Left lung (tissue), 10 donors: ENCODE data around the gene NRGN. TPM values are rescaled to one million over a fixed set of nuclear protein-coding genes. Genes with fewer than 3 reads are reported as not detected.

Experiments used
- ATAC-seq: fragments of 200-7000 bp; cut with Tn5 transposase; one replicate; pipeline ENCODE4 v1.9.1; 2020; ENCODE audit warnings: moderate library complexity
- DNase-seq, 4 donors: peaks; one replicate each; pipeline ENCODE4 v3.0.0-alpha.2; 2013 to 2020
- H3K27ac ChIP-seq, 2 donors: fragments of 200-600 bp; sonication (generic) in 1 of 2; one replicate each; pipeline versions ENCODE4 v1.5.0 to v1.8.0; 2020 to 2021
- H3K27me3 ChIP-seq, 2 donors: fragments of 200-600 bp; sonication (generic) in 1 of 2; one replicate each; pipeline versions ENCODE4 v1.5.0 to v1.8.0; 2020 to 2021
- H3K36me3 ChIP-seq, 2 donors: fragments of 200-600 bp; sonication (generic) in 1 of 2; one replicate each; pipeline versions ENCODE4 v1.5.0 to v1.8.0; 2020 to 2021
- H3K4me1 ChIP-seq, 2 donors: fragments of 200-600 bp; one replicate each; pipeline ENCODE4 v1.8.0; 2021
- H3K4me3 ChIP-seq, 2 donors: fragments of 200-600 bp; sonication (generic) in 1 of 2; one replicate each; pipeline versions ENCODE4 v1.5.0 to v1.8.0; 2020 to 2021; ENCODE audit warnings: mild to moderate bottlenecking in 1 of 2
- H3K9me3 ChIP-seq, 2 donors: fragments of 200-600 bp; sonication (generic) in 1 of 2; one replicate each; pipeline versions ENCODE4 v1.5.0 to v1.8.0; 2020 to 2021
- intact Hi-C, 2 donors: fragments of 100-400 bp; cut with DNase I; formaldehyde crosslinking; loops; one replicate each; pipeline versions ENCODE4 v1.11.2 to v1.14.2; 2022
- polyA plus RNA-seq, 6 donors: library from polyadenylated mRNA; unstranded; fragments of 120-200 nt; gene quantifications; one replicate each; pipeline ENCODE4 v1.2.1, GENCODE V29; 2013; ENCODE audit not compliant: insufficient read length in 6 of 6
- total RNA-seq, 2 donors: library from RNA; stranded (reverse); fragmentation: NEBNext Ultra II Directional; extraction: Animal tissue kit (Norgen Biotek cat#: 25700); gene quantifications; one replicate each; pipeline ENCODE4 v1.2.1, GENCODE V29; 2021
- TF ChIP-seq, protein P1 (sequence below), 2 donors: fragments of 200-600 bp; sonication (generic) in 1 of 2; IDR thresholded peaks; one replicate each; pipeline versions ENCODE4 v1.5.0 to v1.8.0; 2021; ENCODE audit warnings: antibody characterized with exemption in 2 of 2
- donor health status: DM: no; HTN: yes; CAD: no.
- donor health status: DM: no; HTN: no; CAD: no.

Gene NRGN
- total and polyA plus RNA-seq, 8 donors, result 16.5 to 62.1 (median 23.2) TPM

DNA sequence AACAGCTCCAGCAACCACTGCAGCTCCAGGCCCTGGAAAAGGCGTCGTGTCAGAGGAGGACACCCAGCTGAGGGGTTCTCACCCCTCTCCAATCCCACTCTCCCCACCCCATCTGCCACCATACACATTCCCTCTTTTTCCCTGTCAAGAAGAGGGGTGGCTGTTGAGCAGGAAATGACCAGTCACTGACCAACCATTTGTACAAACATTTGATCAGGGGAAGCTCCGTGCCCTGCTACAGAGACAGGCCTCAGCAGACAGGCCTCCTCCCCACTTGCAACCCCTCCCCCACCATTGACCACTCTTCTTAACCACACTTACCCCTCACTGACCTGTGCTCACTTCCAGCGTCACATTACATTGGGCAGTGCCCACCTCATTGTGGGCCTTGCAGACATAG lies 14.6 kb downstream of the NRGN start:
- peaks cover 0 to 11% of the 10 kb centered on the region in 2 donors for H3K36me3 ChIP-seq
- no peak overlapping the region for H3K4me3 ChIP-seq
- intact Hi-C loops, result loop anchor here in 1 of 2 donors (10.0 kb wide), 1 partner anchor 80 kb away; the partner anchor contains the start of genes SIAE and SPA17
- TF ChIP-seq, protein P1, sequence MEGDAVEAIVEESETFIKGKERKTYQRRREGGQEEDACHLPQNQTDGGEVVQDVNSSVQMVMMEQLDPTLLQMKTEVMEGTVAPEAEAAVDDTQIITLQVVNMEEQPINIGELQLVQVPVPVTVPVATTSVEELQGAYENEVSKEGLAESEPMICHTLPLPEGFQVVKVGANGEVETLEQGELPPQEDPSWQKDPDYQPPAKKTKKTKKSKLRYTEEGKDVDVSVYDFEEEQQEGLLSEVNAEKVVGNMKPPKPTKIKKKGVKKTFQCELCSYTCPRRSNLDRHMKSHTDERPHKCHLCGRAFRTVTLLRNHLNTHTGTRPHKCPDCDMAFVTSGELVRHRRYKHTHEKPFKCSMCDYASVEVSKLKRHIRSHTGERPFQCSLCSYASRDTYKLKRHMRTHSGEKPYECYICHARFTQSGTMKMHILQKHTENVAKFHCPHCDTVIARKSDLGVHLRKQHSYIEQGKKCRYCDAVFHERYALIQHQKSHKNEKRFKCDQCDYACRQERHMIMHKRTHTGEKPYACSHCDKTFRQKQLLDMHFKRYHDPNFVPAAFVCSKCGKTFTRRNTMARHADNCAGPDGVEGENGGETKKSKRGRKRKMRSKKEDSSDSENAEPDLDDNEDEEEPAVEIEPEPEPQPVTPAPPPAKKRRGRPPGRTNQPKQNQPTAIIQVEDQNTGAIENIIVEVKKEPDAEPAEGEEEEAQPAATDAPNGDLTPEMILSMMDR (IDR thresholded peaks at IDR 0.05), result no peak
- peaks cover 16 to 80% of the 10 kb centered on the region in 2 donors for H3K4me1 ChIP-seq
- peak overlapping the region in 1 of 2 donors; percentile 18 for H3K27ac ChIP-seq
- H3K27me3 ChIP-seq, result peaks cover 2 to 51% of the 10 kb centered on the region in 2 donors
- DNase-seq (no peak), ATAC-seq (no peak)
- no peaks in the 10 kb centered on the region for H3K9me3 ChIP-seq

DNA sequence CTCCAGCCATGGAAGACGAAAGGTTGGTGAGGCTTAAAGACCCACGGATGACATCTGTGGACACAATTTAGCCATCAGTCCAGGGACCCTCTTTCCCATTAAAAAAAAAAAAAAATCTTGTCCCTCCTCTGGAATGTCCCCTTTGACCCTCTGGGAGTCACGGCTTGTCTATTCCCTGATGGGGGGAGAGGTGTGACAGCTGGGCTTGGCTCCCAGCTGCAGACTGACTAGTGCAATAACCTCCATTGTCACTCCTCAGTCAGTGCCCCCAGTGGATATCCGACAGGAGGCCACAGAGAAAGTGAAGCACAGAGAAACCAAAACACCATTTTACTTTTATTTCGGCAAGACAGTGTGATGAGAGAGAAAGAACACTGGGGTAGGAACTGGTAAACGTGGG lies 15.0 kb downstream of the NRGN start:
- TF ChIP-seq, protein P1 (IDR thresholded peaks at IDR 0.05), result no peak
- Histone ChIP-seq H3K27me3 (peaks cover 6 to 55% of the 10 kb centered on the region in 2 donors), H3K9me3 (no peaks in the 10 kb centered on the region), H3K27ac (no peak overlapping the region), H3K36me3 (peaks cover 0 to 11% of the 10 kb centered on the region in 2 donors), H3K4me3 (no peak overlapping the region), H3K4me1 (peaks cover 15 to 80% of the 10 kb centered on the region in 2 donors)
- DNase-seq (no peak), ATAC-seq (no peak)
- intact Hi-C loops, result loop anchor here in 1 of 2 donors (10.0 kb wide), 1 partner anchor 80 kb away; the partner anchor contains the start of genes SIAE and SPA17

DNA sequence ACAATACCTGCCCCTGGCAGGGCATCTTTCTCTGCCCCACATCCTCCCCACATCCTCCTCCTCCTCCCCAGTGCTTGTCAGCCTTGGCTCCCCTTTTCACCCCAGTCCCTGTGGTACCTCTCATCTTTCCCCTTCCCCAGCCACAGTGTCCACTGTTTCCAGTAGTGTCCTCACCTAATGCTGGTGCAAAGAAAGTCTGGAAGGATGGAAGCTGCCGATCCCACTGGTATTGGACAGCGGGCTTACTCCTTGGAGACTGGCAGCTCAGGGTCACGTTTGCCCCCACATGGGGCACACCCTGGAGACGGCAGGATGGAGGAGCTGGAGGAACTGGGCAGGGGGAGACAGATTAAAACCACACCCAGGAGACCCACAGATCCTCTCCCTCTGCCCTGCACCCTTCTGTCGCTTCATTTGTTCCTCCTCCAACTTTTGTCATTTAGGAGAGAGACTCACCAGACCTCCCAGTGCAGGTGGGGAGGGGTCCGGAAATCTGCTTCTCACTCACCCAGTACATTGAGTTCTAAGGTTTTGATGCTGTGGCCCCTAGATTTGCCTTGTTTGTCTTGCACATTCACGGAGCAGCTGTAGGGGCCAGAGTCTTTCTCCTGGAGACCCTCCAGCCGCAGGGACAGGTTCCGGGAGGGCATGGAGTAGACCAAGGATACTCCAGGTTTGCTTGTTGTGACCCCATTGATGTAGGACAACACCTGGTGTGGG lies 16.5 kb downstream of the NRGN start:
- peaks cover 19 to 63% of the 10 kb centered on the region in 2 donors for H3K27me3 ChIP-seq
- TF ChIP-seq, protein P1 (IDR thresholded peaks at IDR 0.05), result no peak
- no peak for DNase-seq
- peaks cover 0 to 11% of the 10 kb centered on the region in 2 donors for H3K36me3 ChIP-seq
- intact Hi-C loops, result loop anchor here in 1 of 2 donors (10.0 kb wide), 1 partner anchor 81 kb away; the partner anchor contains the start of genes SIAE and SPA17
- H3K9me3 ChIP-seq, result no peaks in the 10 kb centered on the region
- H3K4me1 ChIP-seq, result peaks cover 15 to 70% of the 10 kb centered on the region in 2 donors
- peak overlapping the region in 1 of 2 donors; percentile 8 for H3K27ac ChIP-seq
- no peak for ATAC-seq
- H3K4me3 ChIP-seq, result no peak overlapping the region

GRCh38 chr11:124756753-124757227 lies 17.0 kb downstream of the NRGN start:
- peaks cover 14 to 67% of the 10 kb centered on the region in 2 donors for H3K4me1 ChIP-seq

More at GRCh38 chr11:124756753-124757227, 17.0 kb downstream of the NRGN start:
- intact Hi-C loops, result loop anchor here in 1 of 2 donors (10.0 kb wide), 1 partner anchor 82 kb away; the partner anchor contains the start of genes SIAE and SPA17
- ATAC-seq (no peak), DNase-seq (no peak)
- TF ChIP-seq, protein P1 (IDR thresholded peaks at IDR 0.05), result no peak
- H3K27ac ChIP-seq, result peak overlapping the region in 1 of 2 donors; percentile 8
- no peak overlapping the region for H3K4me3 ChIP-seq
- H3K27me3 ChIP-seq, result peaks cover 20 to 63% of the 10 kb centered on the region in 2 donors
- peaks cover 0 to 11% of the 10 kb centered on the region in 2 donors for H3K36me3 ChIP-seq
- no peaks in the 10 kb centered on the region for H3K9me3 ChIP-seq
